CD4-positive, alpha-beta T cell treated with Interleukin-2 at 100 ng/mL for 4 hours (primary cell): Measurements from ENCODE around the gene RELL1.
"Not testable (repeated sequence)": the region's sequence is repeated elsewhere in the genome, so short reads cannot be mapped to it uniquely, and the experiment has no call there.

ENCODE experiments used
- DNase-seq: peaks from one replicate; pipeline ENCODE4 v3.0.0-alpha.2; 2020; ENCODE audit warnings: low spot score

Gene RELL1

DNA sequence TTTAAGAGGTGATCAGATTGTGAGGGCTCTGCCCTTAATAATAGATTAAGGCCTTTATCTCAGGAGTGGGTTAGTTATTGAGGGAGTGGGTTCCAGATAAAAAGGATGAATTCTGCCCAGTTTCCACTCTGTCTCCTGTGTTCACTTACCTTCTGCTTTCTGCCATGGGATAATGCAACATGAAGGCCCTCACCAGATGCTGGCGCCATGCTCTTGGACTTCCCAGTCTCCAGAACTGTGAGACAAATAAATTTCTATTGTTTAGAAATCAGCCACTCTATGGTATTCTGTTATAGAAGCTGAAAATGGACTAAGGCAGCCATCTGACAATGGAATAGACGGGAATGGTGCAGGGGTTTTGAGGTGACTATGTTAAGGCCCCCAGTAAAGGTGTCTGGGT is 6.9 kb upstream of the RELL1 start:
- DNase-seq: no peak

DNA sequence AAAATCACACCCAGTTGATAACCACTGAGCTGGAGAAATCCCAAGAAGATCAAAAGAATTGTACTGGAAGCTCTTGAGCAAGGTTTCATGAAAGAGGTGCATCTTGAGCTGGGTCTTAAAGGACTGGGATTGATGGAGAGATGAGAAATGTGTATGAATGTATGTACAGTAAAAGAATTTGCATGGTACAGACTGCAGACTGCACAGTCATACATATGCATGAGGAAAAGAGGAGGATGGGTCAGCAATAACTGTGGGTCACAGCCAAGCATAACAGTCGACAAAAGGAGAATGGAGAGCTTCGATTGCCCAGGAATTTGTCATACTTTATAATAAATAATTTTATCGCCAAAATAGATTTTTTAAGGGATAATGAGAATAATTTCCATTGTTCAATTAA is 4.8 kb upstream of the RELL1 start:
- DNase-seq: no peak

DNA sequence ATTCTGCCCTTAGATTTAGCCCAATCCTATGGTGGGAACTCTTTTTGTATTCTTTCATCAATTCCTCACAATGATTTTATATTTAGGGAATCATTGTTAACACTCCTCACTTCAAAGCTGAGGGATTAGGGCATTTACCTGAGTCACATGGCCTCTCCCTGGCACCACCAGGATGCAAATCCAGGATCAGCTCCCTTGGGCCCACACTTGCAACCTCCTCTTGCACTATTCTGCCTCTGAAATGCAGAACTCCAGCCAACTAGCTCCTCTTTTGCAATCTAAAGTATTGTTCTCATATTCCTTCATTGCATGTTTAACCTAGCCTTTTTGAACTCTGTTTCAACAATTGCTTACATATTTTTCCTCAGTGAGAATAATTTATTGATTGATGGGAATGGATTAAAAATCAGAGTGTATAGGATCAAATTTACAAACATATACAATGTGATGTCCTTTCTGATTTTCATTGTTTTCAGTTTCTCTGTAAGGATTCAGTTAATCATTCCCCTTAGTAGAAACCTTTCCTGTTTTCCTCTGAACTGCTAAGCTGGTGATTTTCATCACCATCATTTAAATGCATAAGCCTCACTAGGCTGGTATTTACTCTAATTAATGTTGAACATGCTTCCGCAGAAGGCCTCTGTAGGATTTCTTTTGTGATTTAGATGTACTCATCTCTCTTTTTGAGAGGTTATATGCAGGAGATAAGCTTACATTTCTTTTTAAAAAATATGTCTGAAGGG is 3.3 kb upstream of the RELL1 start:
- no peak for DNase-seq

DNA sequence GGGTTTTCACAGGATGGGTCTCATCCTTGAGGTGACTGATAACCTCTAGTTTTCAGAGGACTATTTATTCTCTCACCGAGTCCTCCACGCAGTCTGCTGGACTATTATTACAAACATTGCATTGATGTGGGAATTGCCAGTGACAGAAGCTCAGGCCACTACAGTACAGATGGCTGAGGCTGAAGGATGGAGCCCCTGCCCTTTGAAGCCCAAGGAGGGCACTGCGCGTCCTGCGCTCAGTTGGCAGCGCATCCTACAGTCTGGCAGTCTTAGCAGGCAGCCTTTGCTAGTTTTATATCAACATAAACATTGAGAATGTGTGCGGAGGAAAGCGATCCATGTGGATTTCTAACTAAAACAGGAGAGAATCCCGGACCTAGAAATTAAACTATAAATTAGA is 1.5 kb upstream of the RELL1 start:
- no peak for DNase-seq

DNA sequence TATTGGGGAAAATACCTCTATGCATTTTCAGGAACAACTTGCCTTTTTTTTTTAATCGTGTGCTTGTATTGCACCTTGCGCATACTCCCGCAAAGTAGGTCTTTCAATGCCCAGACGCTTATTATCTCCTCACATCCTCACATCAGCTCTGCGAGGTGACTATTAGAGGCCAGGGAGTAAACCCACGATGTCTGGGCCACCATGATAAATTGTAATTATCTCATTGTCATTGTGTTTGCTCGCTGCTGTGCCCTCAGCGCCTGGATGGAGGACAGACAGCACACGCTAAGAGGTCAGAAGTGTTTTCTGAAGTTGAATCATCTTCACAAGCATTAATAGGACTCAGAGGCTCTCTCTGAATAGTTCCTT is 1.0 kb upstream of the RELL1 start:
- DNase-seq: no peak

DNA sequence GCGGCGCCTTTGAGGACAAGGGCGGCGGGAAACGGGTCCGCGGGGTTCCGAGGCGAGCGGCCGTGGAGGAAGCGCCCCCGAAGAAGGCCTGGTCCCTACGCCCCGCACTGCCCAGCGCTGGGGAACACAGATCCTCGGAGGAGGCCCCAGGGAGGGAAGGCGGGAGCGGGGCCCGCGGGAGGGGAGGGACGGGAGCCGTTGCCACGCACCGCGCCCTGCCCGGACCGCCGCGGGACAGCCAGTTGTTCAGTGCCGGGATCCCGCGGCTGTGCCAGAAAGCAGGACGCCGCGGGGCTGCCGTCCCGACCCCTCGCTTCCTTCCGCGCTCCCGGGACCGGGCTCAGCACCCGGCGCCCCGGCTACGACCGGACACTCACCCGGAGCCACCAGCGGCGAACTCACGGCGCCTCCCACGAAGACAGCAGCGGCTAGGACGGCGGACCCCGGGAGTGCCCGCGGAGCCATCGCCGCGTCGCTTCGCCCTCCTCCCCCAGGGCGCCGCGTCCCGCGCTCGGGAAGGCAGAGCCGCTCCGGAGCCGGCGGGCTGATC is 278 bp downstream of the RELL1 start:
- DNase-seq: peak; percentile 32

DNA sequence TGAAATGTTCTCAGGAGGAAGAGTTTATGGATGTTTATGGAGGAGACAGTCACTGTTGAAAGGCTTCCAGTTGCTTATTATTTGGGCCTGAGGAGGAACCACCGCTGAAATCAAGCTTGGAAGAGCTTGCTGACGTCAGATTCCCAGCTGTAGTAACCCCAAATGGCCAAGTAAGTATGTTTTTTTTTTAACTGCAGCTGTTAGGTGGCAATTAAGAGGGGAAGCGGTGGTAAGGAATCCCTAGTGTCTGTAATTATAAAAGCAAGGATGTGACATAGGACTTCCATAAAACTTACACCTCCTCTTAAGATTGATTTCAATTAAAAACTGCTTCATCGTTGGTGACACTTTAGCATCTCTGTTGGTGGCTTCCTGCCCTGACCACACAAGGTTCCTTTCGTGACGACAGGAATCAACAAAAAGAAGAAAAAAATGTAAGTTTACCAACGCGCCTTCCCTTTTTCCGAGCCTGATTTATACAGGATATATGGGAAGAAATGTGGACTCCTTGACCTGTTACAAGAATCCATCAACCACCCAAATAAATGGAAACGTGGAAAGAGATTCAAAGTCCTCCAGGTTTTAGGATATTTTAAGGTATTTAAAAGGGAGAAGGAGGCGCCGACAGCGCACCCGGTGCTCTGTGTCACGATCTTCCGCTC is 884 bp downstream of the RELL1 start:
- peak; percentile 59 for DNase-seq

DNA sequence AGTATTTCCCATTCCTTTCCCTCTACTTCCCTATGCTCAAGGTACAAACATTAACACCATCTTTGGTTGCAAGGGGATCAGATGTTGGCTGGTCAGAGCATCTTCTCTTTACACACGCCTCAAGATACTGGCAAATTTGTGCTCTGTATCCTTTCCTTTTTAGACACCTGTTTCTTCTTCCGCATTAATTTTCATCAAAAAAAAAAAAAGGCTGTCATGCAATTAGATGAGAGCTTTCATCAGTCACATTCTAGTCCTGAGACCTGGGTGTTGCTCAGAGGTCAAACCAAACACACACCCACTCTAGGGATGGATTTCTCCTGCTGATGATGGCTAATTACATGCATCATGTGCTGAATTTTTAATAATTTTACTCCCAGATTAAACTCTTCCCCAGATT is 2.0 kb downstream of the RELL1 start:
- no peak for DNase-seq

DNA sequence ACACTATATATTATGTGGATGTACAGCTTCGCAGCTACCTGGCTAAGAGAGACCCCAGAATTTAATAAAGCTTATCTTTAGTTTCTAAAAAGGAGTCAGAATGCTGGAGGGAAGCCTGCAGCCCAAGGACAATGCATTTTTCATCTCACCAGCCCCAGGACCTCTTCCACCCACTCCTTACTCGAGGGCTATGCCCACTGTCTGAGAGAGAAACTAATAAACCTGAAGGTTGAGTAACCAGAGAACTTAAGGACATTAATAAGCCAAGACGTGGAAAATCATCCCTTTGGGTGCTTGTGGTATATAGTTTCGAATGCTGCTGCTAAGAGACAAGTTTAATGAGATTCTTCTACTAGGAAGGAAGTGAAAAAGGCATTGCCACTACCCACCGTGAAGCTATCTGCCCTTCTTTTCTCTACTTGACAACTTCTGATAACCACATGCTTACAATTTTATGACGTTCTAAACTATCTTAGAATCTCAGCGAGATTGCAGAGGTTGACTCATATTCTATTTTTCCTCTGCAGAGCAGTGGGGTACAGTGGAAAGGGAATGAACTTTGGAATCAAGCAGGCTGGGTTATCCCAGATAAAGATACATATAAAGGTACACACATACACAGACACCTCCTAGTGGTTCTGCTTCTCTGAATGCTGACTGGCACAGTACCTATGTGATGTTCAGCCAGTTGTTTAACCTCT is 3.3 kb downstream of the RELL1 start:
- peak; percentile 17 for DNase-seq

DNA sequence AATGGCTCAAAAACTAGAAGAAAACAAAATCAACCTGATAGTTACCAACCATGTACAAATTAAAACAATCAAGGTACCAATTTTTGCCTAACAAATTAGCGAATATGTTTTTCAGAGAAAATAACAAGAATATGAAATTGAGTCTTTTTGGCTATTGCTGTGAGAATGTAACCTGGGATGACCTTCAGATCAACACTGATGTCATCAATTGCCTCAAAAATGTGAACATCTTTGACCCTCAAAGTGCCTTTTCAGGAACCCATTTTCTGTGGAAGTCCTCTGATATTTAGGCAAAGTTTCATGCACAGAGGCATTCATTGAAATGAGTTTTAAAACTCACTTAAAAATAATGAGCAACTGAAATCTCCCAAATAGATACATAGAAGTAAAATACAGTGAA is 6.1 kb downstream of the RELL1 start:
- no peak for DNase-seq

DNA sequence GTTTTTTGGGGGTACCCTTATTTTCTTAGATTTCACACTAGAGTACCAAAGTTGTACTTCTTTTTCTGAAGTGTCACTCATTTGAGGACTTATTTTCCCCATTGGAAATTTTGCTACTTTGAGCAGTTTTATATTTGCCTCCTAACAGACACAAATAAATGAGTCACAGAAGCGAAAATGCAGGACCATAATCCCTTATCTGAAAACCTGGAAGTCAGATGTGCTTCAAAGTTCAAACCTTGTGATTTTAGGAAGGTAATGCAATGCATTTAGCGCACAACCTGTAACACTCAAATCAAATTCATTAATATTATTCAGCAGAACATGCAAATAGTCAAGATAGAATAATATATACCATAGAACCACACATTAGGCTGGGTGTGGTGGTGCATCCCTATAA is 6.9 kb downstream of the RELL1 start:
- no peak for DNase-seq

DNA sequence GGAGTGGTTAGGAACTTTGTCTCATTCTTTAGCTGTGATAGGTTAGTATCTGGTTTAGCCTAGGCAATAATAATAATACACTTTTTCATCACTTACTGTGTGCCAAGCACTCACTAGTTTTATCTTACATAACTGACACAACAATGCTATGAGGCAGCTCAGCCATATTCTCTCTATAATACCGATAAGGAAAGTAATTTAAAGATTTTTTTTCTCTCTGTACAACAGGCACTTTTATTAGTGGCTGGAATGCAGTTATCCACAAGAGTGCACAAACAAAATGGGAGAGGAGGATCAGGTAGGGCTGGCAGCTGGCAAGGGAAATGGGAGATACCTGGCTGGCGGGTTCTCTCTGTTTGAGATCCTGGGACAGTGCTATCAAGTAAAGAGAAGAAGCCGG is 7.6 kb downstream of the RELL1 start:
- no peak for DNase-seq

DNA sequence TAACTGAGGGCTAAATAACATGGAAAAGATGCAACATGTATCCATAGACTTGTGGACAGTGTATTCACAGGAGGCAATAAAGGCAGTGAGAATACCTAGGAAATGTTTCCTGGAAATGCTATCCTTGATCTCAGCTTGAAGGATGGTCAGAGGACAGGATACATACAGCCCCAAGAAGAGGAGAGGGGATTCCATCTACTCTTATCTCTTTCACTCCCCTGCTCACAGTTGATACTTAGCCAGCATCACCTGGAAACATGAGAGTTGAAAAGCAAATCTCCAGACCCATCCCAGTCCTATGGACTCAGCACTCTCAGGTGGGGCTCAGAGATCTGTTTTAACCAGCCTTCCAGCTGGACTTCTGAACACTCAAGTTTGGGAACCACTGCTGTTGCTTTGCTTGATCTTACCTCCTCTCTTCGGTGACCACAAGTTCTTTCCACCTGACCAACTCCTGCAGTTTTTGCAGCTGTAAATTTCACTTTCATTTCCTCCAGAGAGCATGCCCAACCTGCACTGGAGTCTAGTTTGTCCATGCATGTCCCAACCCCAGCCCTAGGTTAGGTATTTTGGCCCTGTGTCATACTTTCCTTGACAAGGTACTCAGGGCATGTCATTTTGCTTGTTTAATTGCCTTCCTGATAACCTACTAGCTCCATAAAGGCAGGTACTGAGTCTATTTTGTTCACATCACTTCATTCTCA is 10.4 kb downstream of the RELL1 start:
- peak; percentile 11 for DNase-seq

DNA sequence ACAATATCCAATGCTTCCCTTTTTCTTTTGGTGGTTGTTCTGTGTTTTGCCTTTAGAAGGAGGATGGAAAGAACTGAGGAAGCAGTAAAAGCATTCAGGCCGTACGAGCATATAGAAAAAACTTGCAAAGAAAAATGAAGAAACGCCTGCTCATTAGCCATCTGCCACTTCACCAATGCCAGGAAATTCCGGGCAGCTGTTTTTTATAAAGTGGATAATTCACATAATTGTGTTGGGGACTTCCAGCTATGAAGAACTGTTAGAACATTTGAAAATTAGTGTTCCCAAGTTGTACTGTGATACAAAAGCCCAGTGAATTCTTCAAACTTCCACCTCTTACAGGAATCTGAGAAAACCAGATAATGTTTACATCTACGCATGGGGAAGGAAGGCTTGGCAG is 11.7 kb downstream of the RELL1 start:
- no peak for DNase-seq

DNA sequence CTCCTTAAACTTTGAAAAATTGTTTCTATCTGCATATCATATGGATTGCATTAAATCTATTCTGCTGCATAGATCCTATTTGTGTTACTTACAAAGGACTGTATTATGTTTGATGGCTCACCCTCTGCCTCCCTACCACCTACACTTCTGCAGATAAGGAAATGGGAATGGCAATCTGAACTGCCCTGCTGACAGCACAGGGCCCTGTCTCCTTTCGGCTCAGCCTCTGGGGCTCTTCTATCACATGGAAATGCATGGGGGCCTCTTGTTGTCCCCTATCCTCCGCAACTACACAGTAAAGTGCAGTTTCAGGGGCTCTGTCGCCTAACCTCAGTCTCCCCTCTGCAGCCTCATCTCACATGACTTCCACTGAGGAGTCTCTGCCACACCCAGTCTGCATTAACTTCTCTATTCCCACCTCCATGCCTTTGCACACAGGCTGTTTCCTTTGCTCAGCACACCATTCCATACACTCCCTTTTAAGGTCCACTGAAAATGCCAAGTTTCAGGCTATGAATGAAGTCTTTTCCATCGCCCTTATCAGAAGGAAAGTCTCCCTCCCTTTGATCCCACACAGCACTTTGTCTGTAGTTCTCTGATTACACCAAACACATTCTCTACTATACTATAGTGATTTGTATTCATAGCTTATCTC is 12.5 kb downstream of the RELL1 start:
- no peak for DNase-seq

DNA sequence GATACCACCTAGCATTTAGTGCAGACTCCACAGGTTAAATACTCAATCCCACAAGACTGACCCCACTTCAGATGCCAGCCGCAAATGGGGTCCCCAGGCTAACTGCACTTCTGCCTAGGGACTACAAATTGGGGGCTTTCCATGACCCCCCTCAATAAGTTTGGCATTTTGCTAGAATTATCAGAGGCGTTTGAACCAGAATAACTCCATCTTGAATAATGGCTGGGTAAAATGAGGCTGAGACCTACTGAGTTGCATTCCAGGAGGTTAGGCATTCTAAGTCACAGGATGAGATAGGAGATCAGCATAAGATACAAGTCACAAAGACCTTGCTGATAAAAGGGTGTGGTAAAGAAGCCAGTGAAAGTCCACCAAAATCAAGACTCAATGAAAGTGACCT is 15.1 kb downstream of the RELL1 start:
- DNase-seq: no peak

DNA sequence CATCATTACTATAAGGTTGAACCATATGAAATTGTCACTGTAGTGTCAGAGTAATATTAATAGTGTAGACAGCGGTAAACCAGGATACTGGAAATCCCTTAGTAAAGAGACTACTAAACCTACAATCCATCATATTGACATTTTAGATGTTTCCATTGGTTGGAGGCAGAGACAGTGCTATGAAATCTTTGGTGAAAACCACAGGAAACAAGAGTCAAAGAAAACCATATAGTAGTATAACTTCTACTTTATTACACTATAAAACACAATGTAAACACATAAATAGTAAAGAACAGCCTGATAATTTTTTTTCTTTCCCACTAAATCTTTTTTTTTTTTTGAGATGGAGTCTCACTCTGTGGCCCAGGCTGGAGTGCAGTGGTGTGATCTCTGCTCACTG is 15.9 kb downstream of the RELL1 start:
- no peak for DNase-seq

DNA sequence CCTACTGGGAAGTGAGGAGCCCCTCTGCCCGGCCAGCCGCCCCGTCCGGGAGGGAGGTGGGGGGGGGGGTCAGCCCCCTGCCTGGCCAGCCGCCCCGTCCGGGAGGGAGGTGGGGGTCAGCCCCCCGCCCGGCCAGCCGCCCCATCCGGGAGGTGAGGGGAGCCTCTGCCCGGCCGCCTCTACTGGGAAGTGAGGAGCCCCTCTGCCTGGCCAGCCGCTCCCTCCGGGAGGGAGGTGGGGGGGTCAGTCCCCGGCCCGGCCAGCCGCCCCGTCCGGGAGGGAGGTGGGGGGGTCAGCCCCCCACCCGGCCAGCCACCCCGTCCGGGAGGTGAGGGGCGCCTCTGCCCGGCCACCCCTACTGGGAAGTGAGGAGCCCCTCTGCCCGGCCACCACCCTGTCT is 17.1 kb downstream of the RELL1 start:
- DNase-seq: not testable (repeated sequence)

DNA sequence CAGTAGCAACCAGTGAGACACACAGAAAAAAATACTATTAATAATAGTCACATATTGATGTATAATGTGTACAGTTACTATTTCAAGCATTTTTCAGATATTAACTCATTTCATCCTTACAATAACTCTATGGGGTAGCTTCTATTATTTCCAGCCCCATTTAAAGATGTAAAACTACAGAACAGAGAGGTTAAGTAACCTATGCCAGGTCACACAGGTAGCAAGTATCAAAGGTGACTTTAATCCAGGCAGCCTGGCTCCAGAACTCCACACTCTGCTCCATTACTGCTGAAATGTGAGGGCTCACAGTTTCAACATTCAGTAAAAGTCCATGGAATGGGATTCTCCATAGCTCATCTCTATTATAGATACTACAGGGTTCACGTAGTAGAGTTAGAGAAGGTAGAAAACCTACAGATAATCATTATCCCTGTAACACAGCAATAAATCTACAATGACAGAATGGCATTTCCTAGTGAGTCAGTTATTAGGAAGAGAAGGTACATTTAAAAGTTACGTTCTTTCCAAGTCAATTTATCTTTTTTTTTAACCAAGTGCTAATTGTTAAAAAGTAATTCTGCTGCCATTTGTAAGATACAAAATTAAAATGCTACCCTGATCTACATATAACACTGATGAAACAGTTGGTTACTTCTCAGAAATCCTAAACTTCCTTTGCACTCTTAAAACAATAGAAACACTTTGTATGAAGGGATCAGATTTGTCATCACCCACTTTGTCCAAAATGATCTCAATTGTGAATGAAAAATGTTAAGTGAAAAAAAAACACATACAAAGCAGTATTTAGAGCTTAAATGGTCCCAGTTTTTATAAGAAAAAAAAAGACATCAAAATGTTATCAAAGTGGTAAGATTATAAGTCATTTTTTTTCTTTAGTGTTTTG is 18.7 kb downstream of the RELL1 start:
- DNase-seq: no peak

DNA sequence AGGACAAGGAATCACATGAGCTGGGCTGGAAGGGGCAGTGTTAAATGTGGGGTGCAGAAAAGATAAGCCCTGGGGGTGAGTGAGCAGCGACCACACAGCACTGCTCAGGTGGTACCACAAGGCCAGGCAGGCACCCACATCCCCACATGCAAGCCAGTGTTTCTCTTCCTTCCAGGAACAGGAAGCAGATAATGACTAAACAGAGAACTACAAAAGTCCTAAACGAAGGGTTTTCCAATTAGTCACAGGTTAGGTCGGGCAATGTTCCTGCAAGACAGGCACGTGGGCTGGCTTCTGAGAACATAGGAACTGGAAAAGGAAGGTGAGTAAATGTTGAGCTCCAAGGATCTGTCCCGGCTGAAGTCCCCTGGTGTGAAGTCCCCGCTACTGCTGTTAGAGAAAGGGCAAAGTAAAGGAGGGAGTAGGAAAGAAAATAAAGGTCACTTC is 19.5 kb downstream of the RELL1 start:
- DNase-seq: peak; percentile 45
